SK-N-SH (cell line): Measurements from ENCODE around the gene PTH2.

Source experiments
- CTCF ChIP-seq: fragments of 200-600 bp; sonication (generic); IDR thresholded peaks from 2 replicates; pipeline ENCODE4 v1.6.1; 2017; ENCODE audit warnings: antibody characterized with exemption, mild to moderate bottlenecking, moderate library complexity
- TCF12 ChIP-seq: IDR thresholded peaks from 2 replicates; pipeline ENCODE4 v1.4.0; 2012
- USF2 ChIP-seq: fragments of 150-350 bp; IDR thresholded peaks from 2 replicates; pipeline ENCODE4 v1.6.1; 2017; ENCODE audit warnings: antibody characterized with exemption, low read length, low read depth, borderline replicate concordance

GRCh38 chr19:49423071-49423984 lies at the start of gene PTH2:
- TF ChIP-seq TCF12 (no peak), CTCF (no peak), USF2 (no peak)
